WTC11 (cell line): Measurements from ENCODE around the gene GAL. TPM values are rescaled to one million over a fixed set of nuclear protein-coding genes. Genes with fewer than 3 reads are reported as not detected.
A peak's percentile ranks its signal among the peaks of the same experiment; 100 is the strongest.

Source experiments
- ATAC-seq: fragments of 200-7000 bp; cut with Tn5 transposase; 2 replicates; pipeline ENCODE4 v1.10.0; 2021; ENCODE audit warnings: mild to moderate bottlenecking, moderate library complexity
- CTCF ChIA-PET: fragments of 300-600 bp; sonication (Branson Sonifier 250); formaldehyde crosslinking; loops from one replicate; lab custom pipeline; 2021; ENCODE audit warnings: antibody characterized with exemption; lab: Charles Lee
- POLR2A ChIA-PET: fragments of 350-600 bp; sonication (Branson Sonifier 250); formaldehyde crosslinking; loops from one replicate; lab custom pipeline; 2021; ENCODE audit warnings: antibody characterized with exemption; lab: Charles Lee
- DNase-seq: peaks from one replicate; pipeline ENCODE4 v3.0.0; 2021; ENCODE audit warnings: low spot score
- H3K27ac Mint-ChIP-seq: 2 replicates; pipeline ENCODE4 v1.8.0; 2021; ENCODE audit warnings: mixed read lengths
- H3K27me3 Mint-ChIP-seq: 2 replicates; pipeline ENCODE4 v1.8.0; 2021; ENCODE audit warnings: low read depth, mild to moderate bottlenecking, moderate library complexity, mixed read lengths
- H3K36me3 Mint-ChIP-seq: 2 replicates; pipeline ENCODE4 v1.8.0; 2021; ENCODE audit warnings: mixed read lengths
- H3K4me1 Mint-ChIP-seq: 2 replicates; pipeline ENCODE4 v1.8.0; 2022; ENCODE audit warnings: mixed read lengths
- H3K4me3 Mint-ChIP-seq: 2 replicates; pipeline ENCODE4 v1.8.0; 2021; ENCODE audit warnings: mild to moderate bottlenecking, moderate library complexity, mixed read lengths
- H3K9me3 Mint-ChIP-seq: 2 replicates; pipeline ENCODE4 v1.8.0; 2021; ENCODE audit warnings: mixed read lengths
- ATF1 ChIP-seq: sonication (generic); formaldehyde crosslinking; IDR thresholded peaks from 2 replicates; pipeline ENCODE4 v1.8.1; 2023; ENCODE audit warnings: mild to moderate bottlenecking, moderate library complexity, missing genetic modification reagents
- CBFB ChIP-seq: sonication (generic); formaldehyde crosslinking; IDR thresholded peaks from 2 replicates; pipeline ENCODE4 v1.8.1; 2022; ENCODE audit warnings: mild to moderate bottlenecking, low read depth, missing genetic modification reagents
- CTCF ChIP-seq: fragments of 200-600 bp; IDR thresholded peaks from 2 replicates; pipeline ENCODE4 v1.8.0; 2022; ENCODE audit warnings: antibody characterized with exemption
- E2F4 ChIP-seq: sonication (generic); formaldehyde crosslinking; IDR thresholded peaks from 2 replicates; pipeline ENCODE4 v1.8.1; 2022; ENCODE audit warnings: low read depth, mild to moderate bottlenecking, moderate library complexity, missing genetic modification reagents, borderline replicate concordance
- ELF4 ChIP-seq: sonication (generic); formaldehyde crosslinking; IDR thresholded peaks from 2 replicates; pipeline ENCODE4 v1.8.1; 2022; ENCODE audit warnings: low read depth, mild to moderate bottlenecking, moderate library complexity, missing genetic modification reagents
- ETV6 ChIP-seq: sonication (generic); formaldehyde crosslinking; IDR thresholded peaks from 2 replicates; pipeline ENCODE4 v1.8.1; 2022; ENCODE audit warnings: mild to moderate bottlenecking, missing genetic modification reagents
- FOXJ3 ChIP-seq: sonication (generic); formaldehyde crosslinking; IDR thresholded peaks from 2 replicates; pipeline ENCODE4 v1.9.0; 2021; ENCODE audit warnings: missing genetic modification reagents, mild to moderate bottlenecking, borderline replicate concordance
- FOXK1 ChIP-seq: sonication (generic); formaldehyde crosslinking; IDR thresholded peaks from 2 replicates; pipeline ENCODE4 v1.8.0; 2022; ENCODE audit warnings: mild to moderate bottlenecking, moderate library complexity, missing genetic modification reagents
- GABPB1 ChIP-seq: sonication (generic); formaldehyde crosslinking; IDR thresholded peaks from 2 replicates; pipeline ENCODE4 v1.8.1; 2023; ENCODE audit warnings: mild to moderate bottlenecking, missing genetic modification reagents
- GRHL2 ChIP-seq: fragments of 250-450 bp; sonication (Bioruptor Pico); IDR thresholded peaks from 2 replicates; pipeline ENCODE4 v1.8.0; 2022; ENCODE audit warnings: mild to moderate bottlenecking, moderate library complexity; ENCODE audit not compliant: insufficient replicate concordance, severe bottlenecking
- NFE2L1 ChIP-seq: sonication (generic); formaldehyde crosslinking; IDR thresholded peaks from 2 replicates; pipeline ENCODE4 v1.8.1; 2023; ENCODE audit warnings: missing genetic modification reagents
- OVOL2 ChIP-seq: fragments of 250-450 bp; sonication (Bioruptor Pico); IDR thresholded peaks from 2 replicates; pipeline ENCODE4 v1.9.0; 2021; ENCODE audit warnings: mild to moderate bottlenecking, borderline replicate concordance
- PRDM15 ChIP-seq: sonication (generic); formaldehyde crosslinking; IDR thresholded peaks from 2 replicates; pipeline ENCODE4 v1.8.0; 2022; ENCODE audit warnings: missing genetic modification reagents
- PRRX2 ChIP-seq: fragments of 250-450 bp; sonication (Bioruptor Pico); IDR thresholded peaks from 2 replicates; pipeline ENCODE4 v1.8.0; 2021; ENCODE audit warnings: mild to moderate bottlenecking
- RELA ChIP-seq: sonication (generic); formaldehyde crosslinking; IDR thresholded peaks from 2 replicates; pipeline ENCODE4 v1.8.1; 2022; ENCODE audit warnings: missing genetic modification reagents, mild to moderate bottlenecking, borderline replicate concordance
- RORB ChIP-seq: fragments of 250-450 bp; sonication (Bioruptor Pico); IDR thresholded peaks from 2 replicates; pipeline ENCODE4 v1.9.0; 2021; ENCODE audit warnings: mild to moderate bottlenecking
- SMAD4 ChIP-seq: sonication (generic); formaldehyde crosslinking; IDR thresholded peaks from 2 replicates; pipeline ENCODE4 v1.8.0; 2022; ENCODE audit warnings: mild to moderate bottlenecking, missing genetic modification reagents
- SP1 ChIP-seq: sonication (generic); formaldehyde crosslinking; conservative IDR thresholded peaks from 2 replicates; pipeline ENCODE4 v1.8.1; 2022; ENCODE audit warnings: missing genetic modification reagents
- ZBTB21 ChIP-seq: sonication (generic); formaldehyde crosslinking; IDR thresholded peaks from 2 replicates; pipeline ENCODE4 v1.8.1; 2023; ENCODE audit warnings: mild to moderate bottlenecking, missing genetic modification reagents, borderline replicate concordance
- ZNF232 ChIP-seq: sonication (generic); formaldehyde crosslinking; IDR thresholded peaks from 2 replicates; pipeline ENCODE4 v1.8.0; 2022; ENCODE audit warnings: mild to moderate bottlenecking, missing genetic modification reagents
- ZNF423 ChIP-seq: fragments of 250-450 bp; sonication (Bioruptor Pico); IDR thresholded peaks from 2 replicates; pipeline ENCODE4 v2.1.2; 2022; ENCODE audit warnings: mild to moderate bottlenecking, moderate library complexity
- total RNA-seq: library from RNA; stranded (reverse); gene quantifications from 3 replicates; pipeline ENCODE4 v1.2.3, GENCODE V29; 2021
- TF ChIP-seq, protein P1 (sequence below): sonication (generic); formaldehyde crosslinking; IDR thresholded peaks from 2 replicates; pipeline ENCODE4 v1.8.1; 2022; ENCODE audit warnings: low read depth, missing genetic modification reagents, borderline replicate concordance

Gene GAL
- total RNA-seq, 1 experiment from 2014 or later, result 102 TPM

DNA sequence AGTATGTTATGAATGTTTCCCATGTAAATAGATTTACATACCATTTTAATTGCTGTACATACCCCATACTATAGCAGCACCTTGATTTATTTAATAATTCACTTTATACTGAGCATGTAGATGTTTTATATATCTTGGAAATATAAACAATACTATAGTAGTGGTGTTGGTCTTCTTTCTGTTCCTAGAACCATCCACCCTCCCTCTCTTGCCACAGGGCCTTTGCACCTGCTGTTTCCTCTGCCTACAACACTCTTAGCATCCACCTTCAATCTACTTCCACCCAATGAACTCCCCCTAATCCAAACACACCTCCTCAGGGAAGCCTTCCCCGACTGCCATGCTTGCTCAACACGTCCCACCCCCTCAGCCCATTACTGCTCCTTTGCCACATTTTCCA lies 36.7 kb downstream of the GAL start:
- DNase-seq (no peak), ATAC-seq (no peak)
- Mint-ChIP-seq H3K27me3 (no peaks in the 10 kb centered on the region; the same call in 1 of the 2 replicates), H3K4me1 (peaks cover 3% of the 10 kb centered on the region), H3K36me3 (peaks cover 23% of the 10 kb centered on the region), H3K4me3 (no peak overlapping the region), H3K27ac (no peak overlapping the region), H3K9me3 (peaks cover 16% of the 10 kb centered on the region)
- POLR2A ChIA-PET, result no interaction called here
- CTCF ChIA-PET, result no interaction called here
- TF ChIP-seq GABPB1 (CRISPR knock-in tag) (no peak), CBFB (CRISPR knock-in tag) (no peak), ZBTB21 (CRISPR knock-in tag) (no peak), ETV6 (CRISPR knock-in tag) (no peak), CTCF (no peak), ZNF232 (CRISPR knock-in tag) (no peak)

GRCh38 chr11:68722143-68722542 lies 37.8 kb downstream of the GAL start:
- Mint-ChIP-seq H3K4me3 (no peak overlapping the region), H3K27ac (no peak overlapping the region), H3K4me1 (peaks cover 6% of the 10 kb centered on the region), H3K9me3 (peaks cover 16% of the 10 kb centered on the region), H3K36me3 (peaks cover 23% of the 10 kb centered on the region), H3K27me3 (no peaks in the 10 kb centered on the region; the same call in 1 of the 2 replicates)
- ATAC-seq, result no peak
- ChIA-PET CTCF (no interaction called here), POLR2A (interaction anchor here (0.7 kb wide), 1 partner anchor 19 kb away, joined by 3 read pairs; no protein-coding TSS in a partner anchor)
- TF ChIP-seq FOXJ3 (CRISPR knock-in tag) (no peak), ZNF423 (CRISPR knock-in tag) (no peak), GRHL2 (CRISPR knock-in tag) (no peak), ELF4 (no peak), SP1 (CRISPR knock-in tag) (no peak)
- TF ChIP-seq, protein P1, sequence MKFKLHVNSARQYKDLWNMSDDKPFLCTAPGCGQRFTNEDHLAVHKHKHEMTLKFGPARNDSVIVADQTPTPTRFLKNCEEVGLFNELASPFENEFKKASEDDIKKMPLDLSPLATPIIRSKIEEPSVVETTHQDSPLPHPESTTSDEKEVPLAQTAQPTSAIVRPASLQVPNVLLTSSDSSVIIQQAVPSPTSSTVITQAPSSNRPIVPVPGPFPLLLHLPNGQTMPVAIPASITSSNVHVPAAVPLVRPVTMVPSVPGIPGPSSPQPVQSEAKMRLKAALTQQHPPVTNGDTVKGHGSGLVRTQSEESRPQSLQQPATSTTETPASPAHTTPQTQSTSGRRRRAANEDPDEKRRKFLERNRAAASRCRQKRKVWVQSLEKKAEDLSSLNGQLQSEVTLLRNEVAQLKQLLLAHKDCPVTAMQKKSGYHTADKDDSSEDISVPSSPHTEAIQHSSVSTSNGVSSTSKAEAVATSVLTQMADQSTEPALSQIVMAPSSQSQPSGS (CRISPR knock-in tag), result no peak
- DNase-seq, result no peak

DNA sequence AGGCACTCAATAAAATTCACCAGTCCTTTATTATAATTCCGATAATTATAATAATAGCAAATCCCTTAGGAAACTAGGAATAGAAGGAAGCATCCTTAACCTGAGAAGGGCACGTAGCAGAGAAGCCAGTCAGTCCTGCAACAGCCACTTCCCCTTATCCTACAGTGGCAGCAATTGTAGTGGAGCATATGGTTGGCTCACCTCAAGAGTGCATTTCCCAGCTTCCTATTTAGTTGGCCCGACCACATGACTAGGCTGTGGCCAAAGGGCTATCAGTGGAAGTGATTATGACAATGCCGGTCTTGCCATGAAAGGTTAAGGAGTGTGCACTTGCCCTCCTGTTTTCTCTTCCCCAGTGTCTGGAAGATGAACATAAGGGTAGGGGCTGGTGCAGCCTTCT lies 39.9 kb downstream of the GAL start:
- POLR2A ChIA-PET, result no interaction called here
- CTCF ChIA-PET, result interaction anchor here (1.3 kb wide), 1 partner anchor 26 kb away, joined by 3 read pairs; no protein-coding TSS in a partner anchor
- Mint-ChIP-seq H3K4me3 (no peak overlapping the region), H3K27ac (no peak overlapping the region), H3K4me1 (peaks cover 7% of the 10 kb centered on the region), H3K9me3 (peaks cover 23% of the 10 kb centered on the region), H3K36me3 (peaks cover 25% of the 10 kb centered on the region), H3K27me3 (no peaks in the 10 kb centered on the region; the same call in 1 of the 2 replicates)
- TF ChIP-seq RORB (no peak), SMAD4 (CRISPR knock-in tag) (no peak)
- ATAC-seq (no peak), DNase-seq (no peak)

- Mint-ChIP-seq H3K4me3 (no peak overlapping the region), H3K4me1 (peaks cover 14% of the 10 kb centered on the region), H3K36me3 (peaks cover 16% of the 10 kb centered on the region), H3K27me3 (no peaks in the 10 kb centered on the region), H3K9me3 (peaks cover 7% of the 10 kb centered on the region), H3K27ac (peak overlapping the region; percentile 5; the same call in 1 of the 2 replicates)
- CTCF ChIA-PET, result no interaction called here
- ATAC-seq (no peak), DNase-seq (no peak)
- POLR2A ChIA-PET, result no interaction called here
- TF ChIP-seq OVOL2 (CRISPR knock-in tag) (no peak), FOXJ3 (CRISPR knock-in tag) (no peak), RELA (no peak), ATF1 (CRISPR knock-in tag) (no peak), NFE2L1 (CRISPR knock-in tag) (no peak), PRDM15 (CRISPR knock-in tag) (no peak), FOXK1 (CRISPR knock-in tag) (no peak), PRRX2 (no peak), GRHL2 (CRISPR knock-in tag) (no peak), E2F4 (no peak)
These were observed 43.4 kb downstream of the GAL start for GRCh38 chr11:68727783-68728182.
